GM18505 (cell line): ENCODE data around the gene YOD1.

ENCODE experiments used
- ATAC-seq: cut with Tn5 transposase; IDR thresholded peaks from one replicate; pipeline ENCODE4 v1.9.1; 2021; ENCODE audit not compliant: unreplicated experiment
- POLR2A ChIP-seq: IDR thresholded peaks from 4 replicates; pipeline ENCODE4 v1.6.1; 2011; ENCODE audit warnings: borderline replicate concordance; ENCODE audit not compliant: insufficient read depth, insufficient read length; ENCODE audit errors: extremely low read depth

YOD1 gene

DNA sequence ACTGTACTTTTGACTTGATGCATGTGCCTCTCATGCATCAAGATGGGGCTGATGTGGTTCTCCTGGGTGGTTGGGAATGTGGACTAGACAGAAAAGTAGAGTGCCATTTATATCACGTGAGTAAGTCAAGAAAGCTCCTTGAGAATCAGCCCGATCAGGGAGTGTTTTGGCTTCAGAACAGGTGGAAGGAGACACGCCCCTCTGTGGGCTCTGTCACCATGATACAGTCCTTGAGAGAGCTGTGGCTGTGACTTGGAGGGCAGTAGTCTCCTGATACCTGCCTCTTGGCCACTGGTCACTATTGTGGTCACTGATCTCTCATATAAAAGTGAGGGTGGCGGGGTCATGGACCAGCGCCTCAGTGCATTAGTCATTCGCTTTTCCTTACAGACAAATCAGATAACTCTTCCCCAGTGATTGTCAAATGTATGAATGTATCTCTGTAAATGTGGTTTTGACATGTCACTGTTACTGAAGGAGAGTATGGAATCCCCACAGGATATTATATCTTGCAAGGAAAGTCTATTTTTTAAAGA is 28.8 kb upstream of the YOD1 start:
- ATAC-seq, result no peak
- no peak for TF ChIP-seq POLR2A

DNA sequence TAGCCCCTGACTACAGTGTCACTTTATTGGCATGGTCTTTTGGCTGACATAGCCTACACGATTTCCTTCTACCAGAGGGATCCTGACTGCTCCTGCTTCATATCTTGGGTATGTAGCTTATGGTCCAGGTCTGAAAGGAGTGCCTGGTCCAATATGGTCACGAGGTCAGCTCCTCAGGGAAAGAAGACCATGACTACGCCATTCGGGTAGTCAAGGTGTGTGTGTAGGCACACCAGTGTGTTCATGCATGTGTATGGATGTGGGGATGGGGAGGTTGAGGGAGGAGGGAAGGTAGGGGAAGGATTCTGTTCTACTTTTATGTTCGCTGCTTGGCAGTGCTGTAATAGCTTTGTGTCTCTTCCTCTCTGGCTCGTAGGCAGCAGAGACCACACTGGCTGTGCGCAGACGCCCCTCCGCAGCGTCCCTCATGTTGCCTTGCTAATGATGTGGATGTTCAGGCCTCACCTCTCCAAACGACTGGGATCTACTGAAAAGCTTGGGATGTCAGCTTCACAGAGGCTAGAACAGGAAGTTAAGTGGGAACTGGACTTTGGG is 27.6 kb upstream of the YOD1 start:
- no peak for ATAC-seq
- no peak for TF ChIP-seq POLR2A

DNA sequence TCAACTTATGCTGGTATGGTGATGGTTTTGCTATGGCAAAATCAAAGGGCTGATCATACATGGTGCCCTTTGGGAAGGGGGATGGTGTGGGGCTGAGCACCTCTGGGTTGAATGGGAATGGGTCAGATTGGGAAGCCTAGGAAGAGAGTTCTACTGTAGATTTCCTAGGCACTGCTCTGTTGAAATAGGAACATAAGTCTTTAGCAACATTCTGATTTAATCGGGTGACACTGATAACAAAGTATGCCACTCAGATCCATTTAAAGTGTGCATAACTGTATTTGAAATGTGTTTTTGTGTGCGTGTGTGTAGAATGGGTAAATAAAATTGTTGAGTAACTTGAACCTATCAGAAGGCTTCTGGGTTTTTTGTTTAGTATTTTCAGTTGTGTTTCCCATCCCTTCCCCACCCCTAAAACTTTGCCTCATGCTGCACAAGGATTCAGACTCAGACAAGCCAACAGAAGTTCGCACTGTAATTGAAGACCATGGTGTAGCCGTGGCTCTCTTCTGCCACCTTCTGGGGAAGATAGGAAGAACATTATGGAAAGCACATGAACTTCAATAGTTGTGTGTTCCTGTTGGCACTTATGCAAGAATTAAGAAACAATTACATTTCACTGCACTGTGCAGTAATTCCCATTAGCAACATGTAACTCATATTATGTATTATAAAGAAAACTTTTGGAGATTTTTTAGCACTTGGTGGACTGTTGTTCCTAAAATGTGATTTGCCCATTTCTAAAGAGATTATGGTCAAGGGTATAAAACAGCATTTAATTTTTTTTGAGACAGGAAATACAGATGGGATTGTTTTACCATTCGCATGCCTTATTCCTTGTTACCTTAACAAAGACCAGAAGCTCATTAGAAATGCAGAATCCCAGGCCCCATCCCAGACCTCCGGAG is 26.7 kb upstream of the YOD1 start:
- ATAC-seq, result no peak
- no peak for TF ChIP-seq POLR2A

DNA sequence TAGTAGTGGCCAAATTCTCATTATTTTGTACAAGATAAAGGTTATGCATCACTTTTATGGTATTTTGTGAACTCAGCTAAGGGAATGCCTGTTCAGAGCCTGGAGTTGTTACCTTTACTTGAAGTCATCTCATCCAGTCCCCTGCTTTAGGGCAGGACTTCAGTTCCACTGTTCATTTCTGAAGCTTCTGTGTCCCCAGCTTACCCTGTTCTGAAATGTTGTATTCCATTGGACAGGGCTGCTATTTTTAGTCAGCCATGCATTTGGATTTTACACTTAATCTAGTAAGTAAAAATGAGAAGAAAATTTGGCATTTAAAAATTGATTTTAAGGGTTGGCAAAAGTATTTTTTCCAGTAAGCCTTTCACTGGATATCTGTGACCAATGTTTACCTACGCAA is 26.0 kb upstream of the YOD1 start:
- no peak for TF ChIP-seq POLR2A

GRCh38 chr1:207076181-207076955 is 25.4 kb upstream of the YOD1 start:
- ATAC-seq, result no peak
- no peak for TF ChIP-seq POLR2A

More for the DNA sequence above, 26.0 kb upstream of the YOD1 start:
- no peak for ATAC-seq

DNA sequence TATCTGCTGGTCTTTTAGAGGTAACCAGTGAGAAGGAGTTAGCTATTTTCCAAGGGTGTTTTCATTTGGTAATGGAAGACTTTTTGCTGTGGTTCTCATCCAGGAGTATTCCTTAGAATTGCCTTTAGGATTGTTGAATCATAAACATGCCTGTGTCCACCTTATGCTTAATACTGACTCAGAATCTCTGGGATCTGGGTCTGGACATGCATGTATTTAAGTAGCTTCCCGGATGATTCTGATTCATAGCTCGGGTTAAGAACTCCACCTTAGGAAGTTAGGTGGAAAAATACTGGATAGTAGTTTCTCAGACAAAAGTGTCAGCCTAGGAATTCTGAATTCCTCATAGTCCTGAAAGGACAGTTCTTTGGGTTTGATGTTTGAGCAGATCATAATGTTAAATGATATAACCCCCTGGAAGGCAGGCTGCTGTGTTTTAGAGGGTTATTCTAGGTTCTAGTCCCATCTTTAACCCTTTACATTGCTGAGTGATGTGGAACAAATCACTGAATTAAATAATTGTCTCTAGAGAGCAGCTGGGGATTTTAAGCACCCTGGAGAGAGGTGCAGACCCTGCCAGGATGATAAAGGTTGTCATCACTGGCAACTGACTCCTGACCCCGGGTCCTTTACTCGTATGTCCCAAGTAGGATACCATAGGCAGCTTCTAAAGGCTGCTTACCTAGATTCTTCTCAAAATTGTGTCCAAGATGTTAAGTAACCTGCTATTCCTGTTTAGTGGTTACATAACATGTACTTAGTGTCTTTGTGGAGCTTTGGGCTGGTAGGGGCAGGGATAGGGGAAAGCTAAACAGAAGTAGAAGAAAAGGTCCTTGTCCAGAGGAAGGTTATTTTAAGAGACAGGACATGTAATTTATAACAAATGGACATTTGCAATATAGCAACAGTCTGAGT is 23.2 kb upstream of the YOD1 start:
- no peak for ATAC-seq
- no peak for TF ChIP-seq POLR2A

GRCh38 chr1:207072233-207072632 is 21.2 kb upstream of the YOD1 start:
- ATAC-seq, result no peak
- TF ChIP-seq POLR2A, result no peak

DNA sequence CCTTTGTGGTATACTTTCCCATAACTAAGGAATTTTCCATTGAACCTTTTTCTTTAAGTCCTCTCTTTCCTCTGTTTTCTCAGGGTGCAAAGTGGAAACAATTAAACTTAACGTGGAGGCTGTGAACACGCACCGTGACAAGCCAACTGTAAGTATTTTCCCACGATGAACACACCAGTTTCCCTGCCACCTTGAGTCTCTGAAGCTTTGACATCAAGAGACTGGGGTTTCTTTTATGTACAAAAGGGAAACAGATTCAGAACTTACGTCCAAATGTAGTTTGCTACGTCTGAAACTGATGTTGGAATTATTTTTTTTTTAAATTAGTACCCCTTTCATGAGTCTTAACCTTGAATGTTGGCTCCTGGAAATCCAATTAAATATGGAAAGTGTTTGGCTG is 20.4 kb upstream of the YOD1 start:
- TF ChIP-seq POLR2A, result no peak

GRCh38 chr1:207070811-207071210 is 19.8 kb upstream of the YOD1 start:
- no peak for TF ChIP-seq POLR2A
- ATAC-seq, result no peak

More for the DNA sequence above, 20.4 kb upstream of the YOD1 start:
- no peak for ATAC-seq

DNA sequence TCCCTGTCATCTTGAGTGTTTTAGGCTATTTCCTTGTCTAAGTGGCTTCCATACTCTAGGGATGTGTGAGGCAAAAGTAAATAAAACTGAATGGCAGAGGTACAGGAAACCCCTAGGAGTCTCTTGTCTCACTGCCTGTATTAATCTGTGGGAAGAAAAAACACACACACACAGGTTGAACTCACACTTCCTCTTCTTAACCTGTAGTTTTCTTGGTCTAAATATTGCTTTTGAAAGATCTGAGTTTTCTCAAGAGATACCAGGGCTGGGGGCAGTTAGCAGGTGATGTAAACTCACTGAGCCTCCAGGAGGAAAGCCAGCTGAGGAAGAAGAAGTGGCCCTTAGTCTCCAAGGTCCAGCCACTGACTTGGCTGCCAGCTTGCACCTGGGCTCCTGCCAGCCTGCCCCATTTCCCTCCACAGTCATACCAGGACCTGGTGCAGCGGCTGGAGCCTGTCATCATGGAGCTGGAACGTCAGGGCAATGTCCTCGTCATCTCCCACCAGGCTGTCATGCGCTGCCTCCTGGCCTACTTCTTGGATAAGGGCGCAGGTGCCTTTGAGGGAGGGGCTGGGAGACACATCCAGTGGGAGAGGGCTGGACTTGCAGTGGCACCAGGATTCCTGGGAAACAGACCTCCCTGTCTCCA is 19.0 kb upstream of the YOD1 start:
- ATAC-seq, result no peak

DNA sequence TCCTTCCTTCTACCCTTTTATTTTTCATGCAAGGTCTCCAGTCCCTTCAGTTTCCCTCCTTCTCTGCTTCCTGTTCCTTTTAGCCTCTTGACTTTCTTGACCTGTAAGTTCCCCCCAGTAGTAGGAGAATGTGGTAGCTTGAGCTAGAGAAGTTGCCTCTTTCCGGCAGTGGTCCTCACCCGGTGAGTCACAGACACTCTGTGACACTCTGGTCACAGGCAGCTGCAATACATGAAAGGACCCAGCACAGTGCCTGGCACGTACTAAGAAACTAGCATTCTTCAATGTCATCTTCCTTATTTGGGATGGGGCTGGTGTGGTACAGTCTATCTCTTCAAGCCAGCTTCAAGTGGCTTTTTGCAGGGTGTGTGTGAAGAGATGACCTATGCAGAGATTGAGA is 18.1 kb upstream of the YOD1 start:
- ATAC-seq, result no peak
- TF ChIP-seq POLR2A, result no peak

More for the DNA sequence above, 19.0 kb upstream of the YOD1 start:
- TF ChIP-seq POLR2A, result no peak

DNA sequence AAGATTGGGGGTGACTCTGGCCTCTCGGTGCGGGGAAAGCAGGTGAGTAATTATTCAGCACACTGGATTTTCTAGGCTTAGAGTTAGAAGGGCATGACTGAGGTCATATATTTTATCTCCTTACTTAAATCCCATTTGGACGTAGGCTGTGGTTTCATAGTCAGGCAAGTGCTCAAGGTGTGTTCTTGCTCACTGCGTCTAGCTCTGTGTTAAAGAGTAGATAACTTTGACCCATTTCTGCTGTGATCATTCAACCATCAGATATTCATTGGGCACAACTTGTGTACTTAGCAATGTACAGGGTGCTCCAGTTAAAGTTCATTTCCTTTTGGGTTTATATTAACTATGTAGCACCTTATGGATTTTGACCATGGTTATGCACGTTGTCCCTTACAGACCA is 16.7 kb upstream of the YOD1 start:
- no peak for TF ChIP-seq POLR2A
- ATAC-seq, result no peak

DNA sequence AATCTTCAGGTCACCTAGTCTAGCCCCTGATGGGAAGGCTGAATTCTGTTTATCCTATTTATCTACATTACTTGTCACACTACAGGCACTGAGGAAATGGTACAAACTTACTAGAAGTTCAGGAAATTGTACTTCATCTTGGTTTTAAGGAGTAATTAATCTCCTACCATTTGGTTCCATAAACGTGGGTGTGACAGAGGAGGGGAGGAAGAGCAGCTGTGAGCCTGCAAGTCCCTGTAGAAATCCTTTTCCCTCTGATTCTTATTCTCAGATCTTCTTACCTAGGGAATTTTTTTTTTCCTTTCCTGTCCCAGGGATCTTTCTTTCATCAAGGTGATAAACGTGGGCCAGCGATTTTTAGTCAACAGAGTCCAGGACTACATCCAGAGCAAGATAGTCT is 16.2 kb upstream of the YOD1 start:
- ATAC-seq, result no peak
- no peak for TF ChIP-seq POLR2A

- no peak for TF ChIP-seq POLR2A
- ATAC-seq, result no peak
Observed at GRCh38 chr1:207064561-207064960, 13.6 kb upstream of the YOD1 start.
